Vagina (tissue), 2 donors: ENCODE results near the gene HOXB6.

Experiments
- POLR2A ChIP-seq, 2 donors: fragments of 450-650 bp; IDR thresholded peaks; one replicate each; pipeline ENCODE4 v1.6.1; 2017; ENCODE audit warnings: antibody characterized with exemption in 2 of 2, mild to moderate bottlenecking in 2 of 2, moderate library complexity in 2 of 2
- POLR2AphosphoS5 ChIP-seq, 2 donors: sonication (generic); formaldehyde crosslinking; IDR thresholded peaks; one replicate each; pipeline ENCODE4 v1.9.0; 2017; ENCODE audit warnings: antibody characterized with exemption in 2 of 2, mild to moderate bottlenecking in 2 of 2, low read depth in 1 of 2; ENCODE audit not compliant: insufficient read depth in 1 of 2
- TF ChIP-seq, protein P1 (sequence below), 3 experiments: fragments of 450-650 bp in 2 of 3; fragments of 200-600 bp in 1 of 3; sonication (generic) in 1 of 3; IDR thresholded peaks; one replicate each; pipeline ENCODE4 v1.5.1; 2017 to 2019; ENCODE audit warnings: antibody characterized with exemption in 3 of 3, mild to moderate bottlenecking in 2 of 3, moderate library complexity in 2 of 3

DNA sequence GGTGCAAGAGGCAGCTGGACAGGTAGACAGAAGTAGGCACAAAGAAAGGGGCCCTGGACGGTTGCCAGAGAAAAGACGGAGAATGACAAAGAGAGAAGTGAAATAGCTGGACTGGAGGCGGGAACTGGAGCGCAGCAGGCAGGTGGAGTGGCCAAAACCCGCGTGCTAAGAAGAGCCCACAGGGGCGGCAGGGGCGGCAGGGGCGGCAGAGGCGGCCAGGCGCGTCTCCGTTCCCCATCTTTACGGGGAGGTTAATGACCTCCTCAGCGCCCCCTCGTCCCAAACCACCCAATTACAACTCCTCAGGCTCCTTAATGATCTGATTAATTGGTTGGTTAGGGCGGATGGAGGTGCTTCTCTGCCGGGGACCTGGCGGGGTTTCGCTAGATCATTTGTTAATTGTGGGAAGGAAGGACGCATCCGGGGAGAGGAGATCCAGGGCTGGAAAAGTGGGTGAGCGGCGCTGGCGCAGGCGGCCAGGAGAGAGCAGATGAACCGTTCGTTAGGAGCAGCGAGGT lies 36.8 kb upstream of the HOXB6 start:
- TF ChIP-seq, protein P1, sequence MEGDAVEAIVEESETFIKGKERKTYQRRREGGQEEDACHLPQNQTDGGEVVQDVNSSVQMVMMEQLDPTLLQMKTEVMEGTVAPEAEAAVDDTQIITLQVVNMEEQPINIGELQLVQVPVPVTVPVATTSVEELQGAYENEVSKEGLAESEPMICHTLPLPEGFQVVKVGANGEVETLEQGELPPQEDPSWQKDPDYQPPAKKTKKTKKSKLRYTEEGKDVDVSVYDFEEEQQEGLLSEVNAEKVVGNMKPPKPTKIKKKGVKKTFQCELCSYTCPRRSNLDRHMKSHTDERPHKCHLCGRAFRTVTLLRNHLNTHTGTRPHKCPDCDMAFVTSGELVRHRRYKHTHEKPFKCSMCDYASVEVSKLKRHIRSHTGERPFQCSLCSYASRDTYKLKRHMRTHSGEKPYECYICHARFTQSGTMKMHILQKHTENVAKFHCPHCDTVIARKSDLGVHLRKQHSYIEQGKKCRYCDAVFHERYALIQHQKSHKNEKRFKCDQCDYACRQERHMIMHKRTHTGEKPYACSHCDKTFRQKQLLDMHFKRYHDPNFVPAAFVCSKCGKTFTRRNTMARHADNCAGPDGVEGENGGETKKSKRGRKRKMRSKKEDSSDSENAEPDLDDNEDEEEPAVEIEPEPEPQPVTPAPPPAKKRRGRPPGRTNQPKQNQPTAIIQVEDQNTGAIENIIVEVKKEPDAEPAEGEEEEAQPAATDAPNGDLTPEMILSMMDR (IDR thresholded peaks at IDR 0.05): no peak
- TF ChIP-seq POLR2AphosphoS5 (IDR thresholded peaks at IDR 0.05; ENCODE audit: insufficient read depth in 1 of 2, low read depth in 1 of 2): no peak
- no peak for TF ChIP-seq POLR2A (IDR thresholded peaks at IDR 0.05)
